ENCODE data around the gene STRIP2.
"Not testable (repeated sequence)": the region's sequence is repeated elsewhere in the genome, so short reads cannot be mapped to it uniquely, and the experiment has no call there.

The STRIP2 gene

DNA sequence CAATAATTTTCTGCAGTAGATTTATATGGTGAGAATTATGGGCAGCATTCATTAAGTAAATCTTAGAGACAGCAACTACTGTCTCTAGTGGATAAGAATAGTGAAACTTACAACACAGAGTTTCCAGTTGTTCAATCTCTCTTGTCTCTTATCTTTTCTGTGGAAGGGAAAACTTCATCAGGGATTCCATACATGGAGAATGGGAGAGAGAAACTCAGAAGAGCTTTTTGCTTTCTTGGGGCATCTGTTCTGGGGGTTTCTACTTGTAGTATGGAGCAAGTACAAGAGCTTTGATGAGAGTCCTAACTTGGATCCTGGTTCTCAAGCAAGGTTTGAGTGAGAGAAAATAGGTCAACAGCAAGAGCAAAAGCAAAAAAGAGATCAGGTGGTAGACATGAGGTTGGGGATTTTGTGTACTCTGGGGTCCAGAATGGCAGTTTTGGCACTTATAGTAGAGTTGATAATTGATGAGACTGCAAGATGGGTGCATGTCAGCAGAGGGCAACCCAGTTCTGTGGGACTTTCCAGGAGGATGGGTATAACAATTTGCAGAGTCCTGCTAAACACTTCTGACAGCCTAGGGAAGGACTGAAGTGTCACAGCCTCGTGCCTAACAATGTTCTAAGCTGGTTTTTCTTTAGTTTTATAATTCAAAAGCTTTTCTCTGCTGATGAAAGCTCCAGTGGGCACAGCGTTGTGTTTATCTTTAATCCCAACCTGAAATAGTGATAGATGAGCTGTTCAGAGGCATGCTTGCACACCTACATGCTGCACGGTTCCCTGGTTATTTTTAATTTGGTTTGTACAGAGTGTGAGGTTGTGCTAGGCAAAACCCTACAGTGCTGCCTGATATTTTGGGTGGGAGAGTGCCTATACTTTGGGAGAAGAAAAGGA, 32.0 kb upstream of the STRIP2 start:
- Mint-ChIP-seq H3K27ac (peak overlapping the region; percentile 44), H3K4me1 (peaks cover 18% of the 10 kb centered on the region), H3K36me3 (peaks cover 18% of the 10 kb centered on the region), H3K4me3 (no peak overlapping the region), H3K9me3 (no peaks in the 10 kb centered on the region)
- DNase-seq (ENCODE audit: low spot score in 2 of 2) (no peak), ATAC-seq (peak; percentile 85)

DNA sequence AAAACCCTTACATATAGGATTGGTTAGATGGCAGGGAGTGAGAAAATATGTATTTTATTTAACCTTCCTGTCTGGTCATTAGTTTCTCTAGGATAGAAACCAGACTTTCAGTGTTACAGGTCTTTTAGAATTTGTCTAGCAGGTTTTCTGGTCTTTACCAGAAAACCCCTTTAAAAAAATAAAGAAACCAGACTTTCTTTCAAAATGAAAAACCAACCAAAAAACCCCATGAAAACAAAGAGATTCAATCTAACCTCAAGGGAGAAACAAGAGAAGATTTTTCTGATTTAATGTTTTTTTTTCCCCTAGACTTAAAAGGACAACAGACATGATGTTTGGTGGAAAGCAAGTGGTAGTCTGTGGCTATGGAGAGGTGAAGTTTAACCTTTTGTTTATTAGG, 28.7 kb upstream of the STRIP2 start:
- peaks cover 19% of the 10 kb centered on the region for H3K36me3 Mint-ChIP-seq
- no peak for DNase-seq (ENCODE audit: low spot score in 2 of 2)
- no peaks in the 10 kb centered on the region for H3K9me3 Mint-ChIP-seq
- peaks cover 18% of the 10 kb centered on the region for H3K4me1 Mint-ChIP-seq
- ATAC-seq = no peak
- no peak overlapping the region for H3K4me3 Mint-ChIP-seq
- no peak overlapping the region for H3K27ac Mint-ChIP-seq

DNA sequence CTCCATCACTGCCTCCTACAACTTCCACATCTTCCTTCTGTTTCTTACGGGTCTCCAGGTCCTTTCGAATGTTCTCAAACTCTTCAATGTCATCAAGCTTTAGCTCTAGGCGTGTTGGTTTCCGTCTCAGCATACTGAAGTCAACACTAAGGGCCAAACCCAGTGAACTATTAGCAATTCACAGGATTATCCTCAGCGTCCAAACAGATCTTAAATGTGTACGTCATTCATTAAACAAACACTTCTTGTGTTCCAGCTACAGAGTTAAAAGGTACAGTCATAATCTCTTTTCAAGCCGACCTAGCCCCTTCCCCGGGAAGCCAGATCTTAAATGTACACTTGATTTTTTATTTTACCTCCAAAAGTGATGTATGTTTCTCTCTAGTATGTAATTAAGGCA, 24.0 kb upstream of the STRIP2 start:
- not testable (repeated sequence) for H3K9me3 Mint-ChIP-seq; DNase-seq (ENCODE audit: low spot score in 2 of 2); H3K4me3 Mint-ChIP-seq; H3K27ac Mint-ChIP-seq; ATAC-seq; H3K4me1 Mint-ChIP-seq
- H3K36me3 Mint-ChIP-seq = peaks cover 25% of the 10 kb centered on the region

DNA sequence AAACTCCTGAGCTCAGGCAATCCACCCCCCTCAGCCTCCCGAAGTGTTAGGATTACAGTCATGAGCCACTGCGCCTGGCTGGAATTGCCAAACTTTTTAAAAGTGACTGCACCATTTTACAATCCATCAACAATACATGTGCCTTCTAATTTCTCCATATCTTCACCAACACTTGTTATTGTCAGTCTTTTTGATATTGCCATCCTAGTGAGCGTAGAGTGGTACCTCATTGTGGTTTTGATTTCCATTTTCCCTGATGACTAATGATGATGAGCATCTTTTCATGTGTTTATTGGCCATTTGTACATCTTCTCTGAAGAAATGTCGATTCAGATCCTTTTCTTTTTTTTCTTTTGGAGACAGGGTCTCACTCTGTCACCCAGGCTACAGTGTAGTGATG, 21.7 kb upstream of the STRIP2 start:
- Mint-ChIP-seq H3K4me1 (no peaks in the 10 kb centered on the region), H3K36me3 (peaks cover 25% of the 10 kb centered on the region), H3K27ac (no peak overlapping the region), H3K4me3 (no peak overlapping the region), H3K9me3 (no peaks in the 10 kb centered on the region)
- DNase-seq (ENCODE audit: low spot score in 2 of 2) = no peak
- no peak for ATAC-seq

DNA sequence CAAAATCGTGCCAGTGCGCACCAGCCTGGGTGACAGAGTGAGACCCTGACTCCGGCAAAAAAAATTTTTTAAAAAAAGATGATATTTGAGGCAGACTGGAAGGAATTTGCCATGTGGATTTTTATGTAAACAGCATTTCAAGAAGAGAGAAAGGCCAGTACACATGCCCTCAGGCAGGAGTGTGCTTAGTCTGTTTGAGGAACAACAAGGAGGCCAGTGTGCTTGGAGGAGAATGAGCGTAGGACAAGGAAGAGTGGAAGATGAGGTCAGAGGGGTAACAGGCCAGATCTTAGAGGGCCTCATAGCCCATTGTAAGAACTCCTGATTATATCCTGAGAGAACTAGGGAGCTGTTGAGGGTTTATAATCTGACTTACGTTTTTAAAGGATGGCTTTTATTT, 17.2 kb upstream of the STRIP2 start:
- DNase-seq (ENCODE audit: low spot score in 2 of 2) (no peak), ATAC-seq (no peak)
- Mint-ChIP-seq H3K4me3 (no peak overlapping the region), H3K4me1 (no peaks in the 10 kb centered on the region), H3K36me3 (peaks cover 11% of the 10 kb centered on the region), H3K27ac (no peak overlapping the region), H3K9me3 (no peaks in the 10 kb centered on the region)

DNA sequence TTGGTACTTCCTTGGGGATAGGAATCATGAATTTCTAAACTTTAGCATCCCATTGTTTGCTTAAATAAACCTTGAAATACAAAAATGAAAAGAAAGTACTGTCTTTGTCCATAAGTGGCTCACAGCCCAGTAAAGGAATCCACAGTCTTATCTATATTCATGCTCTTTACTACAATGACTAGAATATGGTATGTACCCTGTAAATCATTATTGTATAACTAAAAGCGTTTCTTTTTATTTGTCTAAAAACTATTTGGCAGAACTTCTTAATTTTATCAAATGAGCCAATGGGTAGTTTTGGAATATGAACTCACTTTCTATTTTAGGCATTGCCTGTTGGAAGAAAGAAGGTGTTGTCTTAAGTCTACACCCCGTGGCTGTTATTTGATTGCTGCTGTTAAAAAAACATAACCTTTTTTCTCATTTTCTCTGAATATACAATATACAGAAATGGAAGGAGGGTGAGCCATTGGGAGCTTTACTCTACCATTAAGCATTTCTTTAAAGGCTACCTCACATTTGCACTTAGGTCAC, 12.4 kb upstream of the STRIP2 start:
- Mint-ChIP-seq H3K36me3 (peaks cover 14% of the 10 kb centered on the region), H3K27ac (no peak overlapping the region), H3K4me3 (no peak overlapping the region), H3K9me3 (no peaks in the 10 kb centered on the region), H3K4me1 (no peaks in the 10 kb centered on the region)
- no peak for ATAC-seq
- DNase-seq (ENCODE audit: low spot score in 2 of 2) = no peak

DNA sequence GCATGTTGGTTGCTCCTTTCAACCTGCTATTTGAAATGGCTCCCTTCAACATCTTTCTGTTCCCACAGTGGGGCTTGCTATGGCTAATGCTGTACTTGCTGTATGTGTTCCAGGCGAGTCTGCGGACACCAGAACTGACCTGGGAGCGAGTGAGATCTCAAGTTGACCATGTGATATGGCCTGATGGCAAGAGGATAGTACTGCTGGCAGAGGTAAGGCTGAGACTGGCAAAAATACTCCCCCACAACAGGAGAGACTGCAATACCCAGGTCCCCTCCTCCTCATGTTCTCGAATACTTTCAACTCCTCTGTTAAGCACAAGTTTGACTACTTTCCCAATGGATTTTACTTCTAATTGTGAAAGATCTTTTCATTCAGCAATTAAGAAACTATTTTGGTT, 11.5 kb upstream of the STRIP2 start:
- no peak overlapping the region for H3K27ac Mint-ChIP-seq
- ATAC-seq (no peak), DNase-seq (ENCODE audit: low spot score in 2 of 2) (no peak)
- H3K4me1 Mint-ChIP-seq = no peaks in the 10 kb centered on the region
- H3K36me3 Mint-ChIP-seq = peaks cover 16% of the 10 kb centered on the region
- H3K9me3 Mint-ChIP-seq = no peaks in the 10 kb centered on the region
- no peak overlapping the region for H3K4me3 Mint-ChIP-seq

DNA sequence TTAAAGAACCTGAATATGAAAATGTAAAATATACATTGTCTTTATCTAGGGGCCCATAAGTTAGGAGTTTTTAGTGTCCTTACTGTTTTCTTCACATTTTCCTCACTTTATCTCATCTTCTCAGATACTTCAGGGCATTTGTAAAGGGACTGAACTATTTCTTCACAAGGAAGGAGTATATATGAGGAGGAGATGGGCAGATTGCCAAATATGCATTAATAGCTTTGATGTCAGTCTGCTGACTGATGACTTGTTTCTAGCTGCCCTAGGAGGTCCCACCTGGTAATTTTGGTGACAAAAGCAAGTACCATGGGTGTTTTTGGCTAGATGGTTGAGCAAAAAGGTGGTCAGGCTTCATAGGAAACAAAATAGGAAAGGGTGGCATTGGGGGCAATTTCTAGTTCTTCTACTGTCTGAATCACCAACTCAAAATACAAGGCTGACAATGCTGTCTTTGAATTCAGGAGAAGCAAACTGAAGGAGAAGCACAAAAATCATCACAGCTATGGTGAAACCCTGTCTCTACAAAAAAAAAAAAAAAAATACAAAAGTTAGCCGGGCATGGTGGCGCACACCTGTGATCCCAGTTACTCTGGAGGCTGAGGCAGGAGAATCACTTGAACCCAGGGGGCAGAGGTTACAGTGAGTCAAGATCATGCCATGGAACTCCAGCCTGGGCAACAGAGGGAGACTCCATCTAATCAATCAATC, 10.4 kb upstream of the STRIP2 start:
- H3K36me3 Mint-ChIP-seq = peaks cover 16% of the 10 kb centered on the region
- no peaks in the 10 kb centered on the region for H3K4me1 Mint-ChIP-seq
- H3K9me3 Mint-ChIP-seq = no peaks in the 10 kb centered on the region
- H3K4me3 Mint-ChIP-seq = no peak overlapping the region
- no peak for DNase-seq (ENCODE audit: low spot score in 2 of 2)
- no peak overlapping the region for H3K27ac Mint-ChIP-seq
- no peak for ATAC-seq

DNA sequence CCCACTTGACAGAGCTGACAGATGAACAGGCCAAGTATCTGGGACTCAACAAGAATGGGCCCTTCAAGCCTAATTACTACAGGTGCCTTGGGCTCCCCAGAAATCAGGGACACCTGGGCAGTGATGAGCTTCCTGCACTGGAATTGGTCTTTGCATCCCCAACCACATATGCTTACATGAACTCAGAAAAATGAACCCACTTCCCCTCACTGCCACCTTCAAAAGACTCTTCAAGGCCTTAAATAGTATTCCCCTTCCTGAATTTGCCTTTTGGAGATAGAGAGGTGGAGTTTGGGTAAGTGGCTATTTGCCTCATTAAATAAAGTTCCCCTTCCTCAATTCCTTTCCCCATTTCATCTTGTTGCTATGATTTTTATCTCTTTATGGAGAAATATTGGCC, 7.8 kb upstream of the STRIP2 start:
- Mint-ChIP-seq H3K27ac (peak overlapping the region; percentile 18), H3K36me3 (peaks cover 16% of the 10 kb centered on the region), H3K4me1 (no peaks in the 10 kb centered on the region), H3K9me3 (no peaks in the 10 kb centered on the region), H3K4me3 (no peak overlapping the region)
- no peak for ATAC-seq
- DNase-seq (ENCODE audit: low spot score in 2 of 2) = no peak

DNA sequence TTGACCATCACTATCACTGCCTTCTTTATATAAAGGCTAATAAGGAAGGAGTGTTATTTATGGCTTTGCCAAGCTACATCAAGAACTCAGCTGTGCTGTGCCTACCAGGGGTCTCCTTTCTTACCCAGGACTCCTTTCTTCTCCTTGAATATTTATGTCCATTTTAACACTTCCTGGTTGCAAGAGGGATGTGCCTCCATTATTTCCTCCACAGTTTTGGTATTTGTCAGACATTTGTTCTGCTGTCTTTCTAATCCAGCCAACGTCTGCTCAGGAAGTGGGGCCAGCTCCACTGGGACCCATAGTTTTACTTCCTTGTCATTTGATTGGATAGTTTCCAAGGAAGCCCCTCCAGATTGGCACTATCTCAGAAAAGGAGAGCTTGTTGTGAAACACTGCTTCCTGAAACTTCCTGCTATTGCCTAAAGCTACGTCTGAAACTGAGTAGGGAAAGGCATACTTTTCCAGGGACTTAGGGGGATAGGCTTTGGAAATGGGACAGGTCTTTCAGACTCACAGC, 6.6 kb upstream of the STRIP2 start:
- Mint-ChIP-seq H3K4me1 (peaks cover 2% of the 10 kb centered on the region), H3K36me3 (peaks cover 16% of the 10 kb centered on the region), H3K27ac (no peak overlapping the region), H3K9me3 (no peaks in the 10 kb centered on the region), H3K4me3 (no peak overlapping the region)
- DNase-seq (ENCODE audit: low spot score in 2 of 2) = no peak
- no peak for ATAC-seq

DNA sequence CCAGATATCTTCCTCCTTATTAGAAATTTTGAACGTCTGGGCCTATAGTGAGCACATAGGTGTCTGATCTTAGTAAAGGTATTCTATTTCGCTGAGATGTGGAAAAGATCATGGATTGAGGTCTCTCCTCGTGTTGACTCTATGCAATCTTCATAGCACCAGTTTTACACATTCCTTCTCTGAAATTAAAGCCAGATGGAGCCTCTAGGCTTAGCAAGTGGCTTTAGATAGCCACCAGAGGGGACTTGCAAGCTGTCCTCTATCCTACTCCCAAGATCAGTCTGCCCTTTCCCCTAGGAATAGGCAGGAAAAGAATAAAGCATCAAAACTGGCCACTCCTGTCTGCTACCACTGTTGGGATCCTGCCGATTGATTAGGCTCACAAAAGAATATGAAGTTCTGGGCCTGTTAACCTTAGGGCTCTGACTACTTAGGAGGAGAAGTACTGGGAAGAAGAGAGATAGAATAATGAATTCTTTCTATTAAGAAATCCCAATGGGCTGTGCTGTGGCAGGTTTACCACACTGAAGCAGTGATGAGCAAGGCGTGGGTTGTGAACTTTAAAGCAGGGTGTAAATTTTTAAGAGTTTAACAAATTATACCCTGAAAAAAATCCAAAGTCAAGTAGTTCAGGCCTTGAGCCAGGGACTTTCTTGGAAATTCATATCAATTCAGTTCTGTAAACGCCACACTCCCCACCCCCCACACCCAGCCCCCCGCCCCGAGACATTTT, 2.2 kb upstream of the STRIP2 start:
- peaks cover 22% of the 10 kb centered on the region for H3K36me3 Mint-ChIP-seq
- no peaks in the 10 kb centered on the region for H3K9me3 Mint-ChIP-seq
- H3K27ac Mint-ChIP-seq = no peak overlapping the region
- H3K4me1 Mint-ChIP-seq = peaks cover 34% of the 10 kb centered on the region
- no peak for DNase-seq (ENCODE audit: low spot score in 2 of 2)
- H3K4me3 Mint-ChIP-seq = peak overlapping the region; percentile 93
- no peak for ATAC-seq

DNA sequence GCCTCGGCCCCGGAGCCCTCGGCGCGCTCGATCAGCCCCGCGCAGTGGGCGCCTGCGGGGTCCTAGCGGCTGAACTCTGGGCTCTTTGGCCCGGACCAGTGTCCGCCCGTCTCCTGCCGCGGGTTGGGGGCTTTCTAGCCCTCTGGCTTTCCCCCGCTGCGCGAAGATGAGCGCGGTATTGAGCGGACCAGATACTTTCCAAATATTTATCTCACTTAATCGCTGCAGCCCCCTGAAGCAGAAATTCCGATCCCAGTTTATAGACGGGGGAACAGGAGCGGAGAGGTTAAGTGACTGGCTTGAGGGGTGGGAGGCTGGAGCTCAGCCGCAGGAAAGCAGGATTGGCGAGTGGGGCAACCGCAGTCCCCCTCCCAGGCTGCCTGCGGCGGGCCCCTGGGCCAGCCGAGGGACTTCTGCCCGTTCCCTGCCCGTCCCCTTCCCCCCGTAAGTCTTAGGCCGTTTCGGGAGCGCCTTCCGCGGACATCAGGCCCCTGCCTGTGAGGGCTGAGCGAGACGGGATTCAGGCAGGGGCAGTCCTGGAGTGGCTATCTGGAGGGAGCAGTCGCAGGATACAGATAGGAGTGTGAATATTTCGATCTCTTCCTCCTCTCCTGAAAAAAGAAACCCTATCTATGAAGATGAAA, 565 bp downstream of the STRIP2 start:
- DNase-seq (ENCODE audit: low spot score in 2 of 2) = peak in 1 of 2 donors; percentile 54
- H3K4me3 Mint-ChIP-seq = peak overlapping the region; percentile 93
- no peak for ATAC-seq
- H3K4me1 Mint-ChIP-seq = peaks cover 48% of the 10 kb centered on the region
- no peaks in the 10 kb centered on the region for H3K9me3 Mint-ChIP-seq
- H3K36me3 Mint-ChIP-seq = peaks cover 45% of the 10 kb centered on the region
- peak overlapping the region; percentile 89 for H3K27ac Mint-ChIP-seq

DNA sequence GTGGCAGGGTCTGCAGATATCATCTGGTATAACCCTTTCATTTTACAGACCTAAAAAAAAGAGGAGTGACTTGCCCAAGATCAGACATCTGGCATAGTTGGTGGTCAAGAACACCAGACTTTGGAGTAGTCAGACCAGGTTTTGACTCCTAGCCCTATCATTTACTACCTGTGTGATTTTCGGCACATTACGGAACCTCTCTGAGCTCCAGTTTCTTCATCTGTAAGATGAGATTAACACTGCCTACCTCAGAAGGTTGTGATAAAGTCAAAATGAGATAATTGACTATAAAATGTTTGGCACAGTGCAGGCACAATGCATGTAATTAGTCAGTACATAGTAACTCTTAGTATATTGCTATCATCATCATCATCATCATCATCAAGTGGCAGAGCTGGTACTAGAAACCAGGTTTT, 1.2 kb downstream of the STRIP2 start:
- Mint-ChIP-seq H3K27ac (peak overlapping the region; percentile 89), H3K4me3 (peak overlapping the region; percentile 93)

DNA sequence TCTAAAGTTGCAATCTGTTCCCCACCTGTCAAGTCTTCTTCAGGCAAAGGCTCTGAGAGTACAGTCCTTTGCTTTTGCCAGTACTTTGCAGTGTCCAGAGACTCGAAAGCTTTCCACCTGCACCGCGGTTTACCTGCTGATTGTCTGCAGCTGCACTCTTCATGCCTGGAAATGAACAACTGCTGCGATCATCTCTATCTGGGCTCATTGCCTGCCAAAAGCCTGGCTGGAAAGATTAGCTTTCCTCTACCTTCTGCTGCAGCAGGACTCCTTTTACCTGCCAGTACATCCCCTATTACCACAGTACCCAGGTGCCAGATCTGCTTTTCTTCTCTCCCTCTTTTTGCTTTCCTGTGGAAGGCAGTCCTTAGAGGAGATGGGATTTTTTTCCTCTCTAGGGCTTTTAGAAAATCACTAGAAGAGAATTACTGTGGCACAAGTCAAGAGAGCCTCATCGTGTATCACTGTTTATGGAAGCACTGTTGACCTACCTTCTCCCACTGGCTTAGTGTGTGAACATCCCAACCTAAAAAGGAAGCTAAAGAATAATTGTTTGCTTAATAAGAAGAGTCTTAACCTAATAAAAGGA, 2.2 kb downstream of the STRIP2 start:
- Mint-ChIP-seq H3K4me3 (peak overlapping the region; percentile 93), H3K36me3 (peaks cover 61% of the 10 kb centered on the region), H3K4me1 (peaks cover 58% of the 10 kb centered on the region), H3K9me3 (no peaks in the 10 kb centered on the region), H3K27ac (no peak overlapping the region)
- ATAC-seq = no peak
- DNase-seq (ENCODE audit: low spot score in 2 of 2) = no peak

More for the DNA sequence above, 1.2 kb downstream of the STRIP2 start:
- ATAC-seq (peak; percentile 38), DNase-seq (ENCODE audit: low spot score in 2 of 2) (no peak)
- Mint-ChIP-seq H3K4me1 (peaks cover 54% of the 10 kb centered on the region), H3K9me3 (no peaks in the 10 kb centered on the region), H3K36me3 (peaks cover 51% of the 10 kb centered on the region)
